DMS53 treated with DMSO at 0.1 percent for 48 hours (cell line): ENCODE measurements around the gene ACAD10.
"Not testable (repeated sequence)": the region's sequence is repeated elsewhere in the genome, so short reads cannot be mapped to it uniquely, and the experiment has no call there.

Experiments
- DNase-seq: peaks from one replicate; lab custom pipeline; 2025; ENCODE audit not compliant: unreplicated experiment; lab: John Stamatoyannopoulos, UW

The ACAD10 gene

GRCh38 chr12:111685811-111686573, at the start of gene ACAD10, which contains the start of gene BRAP:
ACAD10 (plus strand) TSS chr12:111686053; CDS start chr12:111692710, 6,657 bp downstream.
BRAP (minus strand) TSS chr12:111685956; CDS start chr12:111685792, 164 bp downstream.
- peak; percentile 93 for DNase-seq

GRCh38 chr12:111636209-111636945, 49.5 kb upstream of the ACAD10 start:
- no peak for DNase-seq

GRCh38 chr12:111638556-111638955, 47.3 kb upstream of the ACAD10 start:
- no peak for DNase-seq

GRCh38 chr12:111640506-111640905, 45.3 kb upstream of the ACAD10 start:
- DNase-seq = no peak

- no peak for DNase-seq
Measured at GRCh38 chr12:111642681-111643426, 43.0 kb upstream of the ACAD10 start.

- no peak for DNase-seq
Measured at GRCh38 chr12:111643427-111643826, 42.4 kb upstream of the ACAD10 start.

GRCh38 chr12:111645433-111645832, 40.4 kb upstream of the ACAD10 start:
- DNase-seq = no peak

- no peak for DNase-seq
Measured at GRCh38 chr12:111650912-111651311, 34.9 kb upstream of the ACAD10 start.

GRCh38 chr12:111652530-111652929, 33.3 kb upstream of the ACAD10 start:
- not testable (repeated sequence) for DNase-seq

GRCh38 chr12:111653596-111653995, 32.3 kb upstream of the ACAD10 start:
- no peak for DNase-seq

GRCh38 chr12:111655356-111655755, 30.5 kb upstream of the ACAD10 start:
- no peak for DNase-seq

- no peak for DNase-seq
Measured at GRCh38 chr12:111656016-111656415, 29.8 kb upstream of the ACAD10 start.

- no peak for DNase-seq
Measured at GRCh38 chr12:111664499-111664898, 21.4 kb upstream of the ACAD10 start.

GRCh38 chr12:111664961-111665865, 20.6 kb upstream of the ACAD10 start:
- DNase-seq = no peak

- DNase-seq = peak; percentile 89
Measured at GRCh38 chr12:111672822-111673381, 13.0 kb upstream of the ACAD10 start.

GRCh38 chr12:111673503-111673902, 12.3 kb upstream of the ACAD10 start:
- DNase-seq = no peak

GRCh38 chr12:111677186-111677585, 8.7 kb upstream of the ACAD10 start:
- DNase-seq = no peak

GRCh38 chr12:111684485-111685198, 1.2 kb upstream of the ACAD10 start:
- not testable (repeated sequence) for DNase-seq

GRCh38 chr12:111685322-111685810, 487 bp upstream of the ACAD10 start:
- no peak for DNase-seq
